A549 (cell line): Measurements from ENCODE around the gene SAG. TPM values are rescaled to one million over a fixed set of nuclear protein-coding genes. Genes with fewer than 3 reads are reported as not detected.

Experiments
- ATAC-seq, 2 experiments: fragments of 200-7000 bp in 1 of 2; fragments of >200 bp in 1 of 2; cut with Nextera tagmentation in 1 of 2; cut with Tn5 transposase in 1 of 2; 3 replicates each; pipeline versions ENCODE4 v1.8.0 to v1.9.1; 2018 to 2020; ENCODE audit warnings: mild to moderate bottlenecking in 1 of 2, moderate library complexity in 1 of 2
- CTCF ChIA-PET: fragments of 300-600 bp; sonication (Branson Sonifier 250); formaldehyde crosslinking; extraction: SDS; loops from one replicate; lab custom pipeline; 2021; ENCODE audit warnings: antibody characterized with exemption, inconsistent platforms; lab: Yijun Ruan, JAX
- POLR2A ChIA-PET: fragments of 350-600 bp; formaldehyde crosslinking; extraction: SDS; loops from one replicate; lab custom pipeline; 2021; ENCODE audit warnings: antibody characterized with exemption, inconsistent platforms; lab: Yijun Ruan, JAX
- DNase-seq, 2 experiments: peaks; one replicate each; pipeline versions ENCODE4 v3.0.0 to v3.0.0-alpha.2; 2011 to 2016; ENCODE audit warnings: low read depth in 1 of 2, low spot score in 1 of 2
- FAIRE-seq: peaks from 2 replicates; lab custom pipeline; 2011; peaks lifted over from hg19 to GRCh38; lab: Jason Lieb, UNC
- H3K27ac ChIP-seq, 2 experiments: fragments of >200 bp; sonication (Bioruptor Twin); formaldehyde crosslinking; 3 replicates each; pipeline ENCODE4 v1.5.1; 2016 to 2017
- H3K4me1 ChIP-seq: fragments of >200 bp; sonication (Bioruptor Twin); formaldehyde crosslinking; 3 replicates; pipeline ENCODE4 v1.6.1; 2016
- H3K4me2 ChIP-seq: fragments of >200 bp; sonication (Bioruptor Twin); formaldehyde crosslinking; 3 replicates; pipeline ENCODE4 v1.6.1; 2016
- H3K4me3 ChIP-seq: fragments of >200 bp; sonication (Bioruptor Twin); formaldehyde crosslinking; 3 replicates; pipeline ENCODE4 v1.5.1; 2016
- H3K9me3 ChIP-seq: fragments of >200 bp; sonication (Bioruptor Twin); formaldehyde crosslinking; 3 replicates; pipeline ENCODE4 v1.6.1; 2016
- ATOH8 ChIP-seq: fragments of 250-450 bp; sonication (Bioruptor Pico); IDR thresholded peaks from 2 replicates; pipeline ENCODE4 v1.5.0; 2020; ENCODE audit warnings: low read depth, mild to moderate bottlenecking, moderate library complexity
- CHD4 ChIP-seq: fragments of 200-600 bp; sonication (generic); IDR thresholded peaks from 2 replicates; pipeline ENCODE4 v1.6.1; 2016; ENCODE audit warnings: antibody characterized with exemption, mild to moderate bottlenecking, borderline replicate concordance
- CTCF ChIP-seq: fragments of >200 bp; sonication (Bioruptor Twin); formaldehyde crosslinking; IDR thresholded peaks from 3 replicates; pipeline ENCODE4 v1.5.1; 2016
- E2F6 ChIP-seq: IDR thresholded peaks from 2 replicates; pipeline ENCODE4 v1.6.1; 2012; ENCODE audit warnings: low read depth, borderline replicate concordance
- ELK1 ChIP-seq: fragments of 150-350 bp; IDR thresholded peaks from 2 replicates; pipeline ENCODE4 v1.6.1; 2014; ENCODE audit warnings: low read depth, mild to moderate bottlenecking, low read length
- ESRRA ChIP-seq: fragments of 150-350 bp; IDR thresholded peaks from 2 replicates; pipeline ENCODE4 v1.6.1; 2014; ENCODE audit warnings: mild to moderate bottlenecking, low read length, borderline replicate concordance
- HOXB13 ChIP-seq: fragments of 250-450 bp; sonication (Bioruptor Pico); IDR thresholded peaks from 2 replicates; pipeline ENCODE4 v1.5.0; 2020; ENCODE audit warnings: low read depth, mild to moderate bottlenecking, moderate library complexity
- HOXB5 ChIP-seq: fragments of 250-450 bp; sonication (Bioruptor Pico); IDR thresholded peaks from 2 replicates; pipeline ENCODE4 v1.5.0; 2020; ENCODE audit warnings: mild to moderate bottlenecking, moderate library complexity
- JUNB ChIP-seq: fragments of >200 bp; sonication (Bioruptor Twin); formaldehyde crosslinking; IDR thresholded peaks from 2 replicates; pipeline ENCODE4 v1.6.1; 2016
- KDM1A ChIP-seq: fragments of 200-600 bp; sonication (generic); IDR thresholded peaks from 2 replicates; pipeline ENCODE4 v1.6.1; 2016; ENCODE audit warnings: low read depth, mild to moderate bottlenecking
- MAX ChIP-seq: IDR thresholded peaks from 2 replicates; pipeline ENCODE4 v1.6.1; 2012
- MAZ ChIP-seq: fragments of 150-350 bp; IDR thresholded peaks from 2 replicates; pipeline ENCODE4 v1.6.1; 2014; ENCODE audit warnings: antibody characterized with exemption, low read depth, low read length, borderline replicate concordance
- POLR2AphosphoS2 ChIP-seq: conservative IDR thresholded peaks from 2 replicates; pipeline ENCODE4 v1.6.1; 2012; ENCODE audit warnings: low read length, improper control_type of control experiment, inconsistent platforms
- RAD21 ChIP-seq, 2 experiments: fragments of >200 bp in 1 of 2; sonication (Bioruptor Twin) in 1 of 2; formaldehyde crosslinking in 1 of 2; IDR thresholded peaks in 1 of 2; conservative IDR thresholded peaks in 1 of 2; 2 replicates in 1 of 2; 3 replicates in 1 of 2; pipeline ENCODE4 v1.6.1; 2012 to 2018; ENCODE audit warnings: inconsistent platforms in 1 of 2
- SMC3 ChIP-seq: fragments of >200 bp; sonication (Bioruptor Twin); formaldehyde crosslinking; IDR thresholded peaks from 3 replicates; pipeline ENCODE4 v1.6.1; 2018; ENCODE audit warnings: inconsistent platforms
- USF2 ChIP-seq: fragments of 450-650 bp; IDR thresholded peaks from 2 replicates; pipeline ENCODE4 v1.6.1; 2014; ENCODE audit warnings: antibody characterized with exemption
- ZFP36 ChIP-seq: fragments of 450-650 bp; IDR thresholded peaks from 2 replicates; pipeline ENCODE4 v1.6.1; 2014; ENCODE audit warnings: borderline replicate concordance; ENCODE audit not compliant: partially characterized antibody
- WGBS: methylation state at CpG from one replicate; pipeline ENCODE4 v1.1.6; 2017; ENCODE audit errors: missing lambda C conversion rate; 5-methylcytosine and 5-hydroxymethylcytosine counted together
- polyA plus RNA-seq, 4 experiments: library from polyadenylated mRNA; depleted of rRNA in 3 of 4; stranded (reverse); fragments of >200 nt; fragmentation: RNase III in 1 of 4; extraction: RNeasy Plus Mini Kit Qiagen cat#74134 plus additional on column Dnase treatment in 1 of 4; gene quantifications; 2 replicates in 3 of 4; 3 replicates in 1 of 4; pipeline ENCODE4 v1.2.3, GENCODE V29; 2011 to 2017

Gene SAG
- polyA plus RNA-seq, 2 of the 4 experiments (the other 2 are of a cell fraction): not detected

- TF ChIP-seq E2F6 (no peak), MAX (peak; percentile 90), CHD4 (no peak), JUNB (peak; percentile 91), HOXB5 (peak; percentile 86), RAD21 (conservative IDR thresholded peaks at IDR 0.05 in 1 of 2, IDR thresholded peaks at IDR 0.05 in 1 of 2) (peak; percentile 10 to 48; a peak in 2 of 5 replicates), HOXB13 (CRISPR knock-in tag) (no peak), MAZ (no peak), ZFP36 (no peak), POLR2AphosphoS2 (no peak), SMC3 (0 out of 3 replicates have a peak, but pooled peaks have one; percentile 27), KDM1A (no peak), ATOH8 (CRISPR knock-in tag) (no peak)
Observed at GRCh38 chr2:233350708-233351107, 43.1 kb downstream of the SAG start (continued).

GRCh38 chr2:233351423-233351822 lies 43.8 kb downstream of the SAG start:
- ChIA-PET CTCF (interaction anchor here (0.8 to 1.6 kb wide), 5 partner anchors 9 to 64 kb away, joined by 3 to 6 read pairs (median 5); no protein-coding TSS in a partner anchor), POLR2A (no interaction called here)
- H3K4me1 ChIP-seq: peaks cover 51% of the 10 kb centered on the region
- no peak for DNase-seq
- WGBS: 68% methylated on average over 7 of the region's 7 CpGs
- FAIRE-seq: no peak
- H3K27ac ChIP-seq: peak overlapping the region; percentile 91 to 97
- no peak for ATAC-seq
- H3K9me3 ChIP-seq: no peaks in the 10 kb centered on the region
- H3K4me2 ChIP-seq: peak overlapping the region; percentile 75
- TF ChIP-seq ELK1 (no peak), USF2 (peak; percentile 37)
- H3K4me3 ChIP-seq: no peak overlapping the region

- no peaks in the 10 kb centered on the region for H3K9me3 ChIP-seq
- ATAC-seq: no peak
- no peak for TF ChIP-seq CTCF
- TF ChIP-seq ESRRA: no peak
- no peak for TF ChIP-seq ELK1
- no peak for FAIRE-seq
- peak overlapping the region; percentile 91 to 97 for H3K27ac ChIP-seq
- ChIA-PET POLR2A (no interaction called here), CTCF (no interaction called here)
- WGBS: 97% methylated on average over 25 of the region's 25 CpGs
- no peak for DNase-seq
- H3K4me3 ChIP-seq: no peak overlapping the region
- H3K4me2 ChIP-seq: no peak overlapping the region; the same call in 2 of the 3 replicates
- peaks cover 59% of the 10 kb centered on the region for H3K4me1 ChIP-seq
Observed at GRCh38 chr2:233352141-233352842, 44.7 kb downstream of the SAG start.
